Measurements from ENCODE around the gene EPS8L3. TPM values are rescaled to one million over a fixed set of nuclear protein-coding genes. Genes with fewer than 3 reads are reported as not detected.

Gene EPS8L3
- total and polyA plus RNA-seq, 9 of the 15 experiments (the other 6 are each of a cell fraction or from before 2014, with no cell fraction given), result 0.09 to 0.42 (median 0.14) TPM; not detected in 5

DNA sequence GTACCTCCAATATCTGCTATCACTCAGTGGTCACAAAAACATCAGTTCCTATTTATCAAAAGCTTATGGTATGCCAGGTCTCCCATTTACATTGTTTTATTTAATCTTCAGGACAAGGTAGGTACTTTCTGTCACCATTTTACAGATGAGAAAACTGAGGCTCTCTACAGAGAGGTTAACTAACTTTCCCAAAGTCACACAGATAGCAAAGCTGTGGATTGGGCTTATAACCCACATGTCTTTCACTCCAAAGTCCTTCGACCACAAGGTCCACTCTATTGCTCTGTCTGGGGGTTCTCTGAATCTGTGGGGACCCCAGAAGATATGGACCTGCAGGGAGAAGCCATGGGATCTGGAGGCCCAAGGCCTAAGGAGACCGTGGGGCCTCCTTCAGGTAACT is 26.6 kb upstream of the EPS8L3 start (continued):
- TF ChIP-seq THRB (CRISPR knock-in tag; conservative IDR thresholded peaks at IDR 0.05) (no peak), AFF4 (CRISPR knock-in tag; IDR thresholded peaks at IDR 0.05) (no peak), RCOR1 (IDR thresholded peaks at IDR 0.05; ENCODE audit: borderline replicate concordance in 1 of 2, low read depth in 2 of 2, low read length in 2 of 2) (peak in 1 of 2 experiments; percentile 56; a peak in 2 of 4 replicates), TRIM25 (IDR thresholded peaks at IDR 0.05; ENCODE audit: borderline replicate concordance) (no peak), ILK (tag; IDR thresholded peaks at IDR 0.05; ENCODE audit: borderline replicate concordance, low read depth) (no peak), MLLT1 (IDR thresholded peaks at IDR 0.05) (no peak), CREBBP (IDR thresholded peaks at IDR 0.05; ENCODE audit: low read depth, low read length) (no peak), VEZF1 (CRISPR knock-in tag; IDR thresholded peaks at IDR 0.05) (no peak), ZFP36 (IDR thresholded peaks at IDR 0.05; ENCODE audit: low read depth, low read length, partially characterized antibody) (peak; percentile 38), HNRNPUL1 (IDR thresholded peaks at IDR 0.05; ENCODE audit: low read length) (no peak), ILF3 (IDR thresholded peaks at IDR 0.05; ENCODE audit: borderline replicate concordance) (no peak), SAFB2 (IDR thresholded peaks at IDR 0.05; ENCODE audit: borderline replicate concordance, low read depth, low read length, severe bottlenecking) (no peak), MXI1 (IDR thresholded peaks at IDR 0.05; ENCODE audit: low read depth, low read length) (no peak), FIP1L1 (IDR thresholded peaks at IDR 0.05; ENCODE audit: low read depth, low read length, poor library complexity, severe bottlenecking) (no peak)
- TF ChIP-seq, protein P1, sequence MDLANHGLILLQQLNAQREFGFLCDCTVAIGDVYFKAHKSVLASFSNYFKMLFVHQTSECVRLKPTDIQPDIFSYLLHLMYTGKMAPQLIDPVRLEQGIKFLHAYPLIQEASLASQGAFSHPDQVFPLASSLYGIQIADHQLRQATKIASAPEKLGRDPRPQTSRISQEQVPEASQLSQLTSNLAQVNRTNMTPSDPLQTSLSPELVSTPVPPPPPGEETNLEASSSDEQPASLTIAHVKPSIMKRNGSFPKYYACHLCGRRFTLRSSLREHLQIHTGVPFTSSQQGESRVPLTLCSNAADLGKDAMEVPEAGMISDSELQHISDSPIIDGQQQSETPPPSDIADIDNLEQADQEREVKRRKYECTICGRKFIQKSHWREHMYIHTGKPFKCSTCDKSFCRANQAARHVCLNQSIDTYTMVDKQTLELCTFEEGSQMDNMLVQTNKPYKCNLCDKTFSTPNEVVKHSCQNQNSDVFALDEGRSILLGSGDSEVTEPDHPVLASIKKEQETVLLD (IDR thresholded peaks at IDR 0.05), result no peak
